CD4-positive, CD25-positive, alpha-beta regulatory T cell (primary cell): ENCODE results near the gene BCAT1. TPM values are rescaled to one million over a fixed set of nuclear protein-coding genes. Genes with fewer than 3 reads are reported as not detected.

Experiments used
- ATAC-seq, 2 donors: fragments of 150-1000 bp; cut with Tn5 transposase; one replicate each; pipeline ENCODE4 v1.10.0; 2021; ENCODE audit warnings: low read depth in 2 of 2, moderate number of reproducible peaks in 2 of 2, moderate library complexity in 1 of 2
- DNase-seq, 3 donors: peaks; one replicate each; pipeline versions ENCODE4 v3.0.0 to v3.0.0-alpha.2; 2012 to 2022; ENCODE audit warnings: mixed read lengths in 1 of 3
- H3K27ac ChIP-seq: one replicate; pipeline ENCODE4 v1.7.0; 2013; ENCODE audit warnings: mild to moderate bottlenecking, low read length; ENCODE audit not compliant: insufficient read depth, poor library complexity, severe bottlenecking
- H3K27me3 ChIP-seq: one replicate; pipeline ENCODE4 v1.7.0; 2013; ENCODE audit warnings: low read length; ENCODE audit not compliant: control insufficient read depth, insufficient read depth
- H3K36me3 ChIP-seq: one replicate; pipeline ENCODE4 v1.7.0; 2013; ENCODE audit warnings: mild to moderate bottlenecking, low read length, moderate library complexity; ENCODE audit not compliant: control insufficient read depth, insufficient read depth
- H3K4me1 ChIP-seq: 2 replicates; pipeline ENCODE4 v1.7.0; 2013; ENCODE audit warnings: mild to moderate bottlenecking, low read length; ENCODE audit not compliant: insufficient read depth, control insufficient read depth, poor library complexity, severe bottlenecking
- H3K4me3 ChIP-seq: one replicate; pipeline ENCODE4 v1.7.0; 2013; ENCODE audit warnings: low read depth, mild to moderate bottlenecking, low read length, moderate library complexity
- H3K9me3 ChIP-seq, 2 experiments: 1 replicate in 1 of 2; 2 replicates in 1 of 2; pipeline ENCODE4 v1.7.0; 2013; ENCODE audit warnings: low read length in 2 of 2, mild to moderate bottlenecking in 1 of 2, moderate library complexity in 1 of 2; ENCODE audit not compliant: control insufficient read depth in 2 of 2
- H3K27ac Mint-ChIP-seq, 3 donors: one replicate each; pipeline ENCODE4 v1.8.0; 2020 to 2022; ENCODE audit warnings: mild to moderate bottlenecking in 3 of 3, mixed read lengths in 3 of 3, moderate library complexity in 2 of 3
- H3K27me3 Mint-ChIP-seq: one replicate; pipeline ENCODE4 v1.8.0; 2022; ENCODE audit warnings: mild to moderate bottlenecking, mixed read lengths
- H3K36me3 Mint-ChIP-seq: one replicate; pipeline ENCODE4 v1.8.0; 2020; ENCODE audit warnings: mixed read lengths
- H3K4me1 Mint-ChIP-seq, 4 donors: one replicate each; pipeline ENCODE4 v1.8.0; 2020 to 2022; ENCODE audit warnings: mixed read lengths in 4 of 4, mild to moderate bottlenecking in 1 of 4
- H3K4me3 Mint-ChIP-seq, 4 donors: one replicate each; pipeline ENCODE4 v1.8.0; 2020 to 2022; ENCODE audit warnings: mild to moderate bottlenecking in 4 of 4, mixed read lengths in 4 of 4, moderate library complexity in 3 of 4
- H3K9me3 Mint-ChIP-seq, 7 donors: one replicate each; pipeline ENCODE4 v1.8.0; 2020 to 2022; ENCODE audit warnings: mixed read lengths in 7 of 7, mild to moderate bottlenecking in 3 of 7, moderate library complexity in 2 of 7
- polyA plus RNA-seq, 4 donors: library from polyadenylated mRNA; unstranded; fragments of 300-500 nt; fragmentation: Illumina TruSeq; gene quantifications; one replicate each; pipeline ENCODE4 v1.2.3, GENCODE V29; 2021
- total RNA-seq: library from RNA; stranded (reverse); gene quantifications from one replicate; pipeline ENCODE4 v1.2.3, GENCODE V29; 2022

BCAT1 gene, protein sequence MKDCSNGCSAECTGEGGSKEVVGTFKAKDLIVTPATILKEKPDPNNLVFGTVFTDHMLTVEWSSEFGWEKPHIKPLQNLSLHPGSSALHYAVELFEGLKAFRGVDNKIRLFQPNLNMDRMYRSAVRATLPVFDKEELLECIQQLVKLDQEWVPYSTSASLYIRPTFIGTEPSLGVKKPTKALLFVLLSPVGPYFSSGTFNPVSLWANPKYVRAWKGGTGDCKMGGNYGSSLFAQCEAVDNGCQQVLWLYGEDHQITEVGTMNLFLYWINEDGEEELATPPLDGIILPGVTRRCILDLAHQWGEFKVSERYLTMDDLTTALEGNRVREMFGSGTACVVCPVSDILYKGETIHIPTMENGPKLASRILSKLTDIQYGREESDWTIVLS
- total RNA-seq = 3.0 TPM
- 1 to 10 TPM in 1 of 4 donors, under 1 TPM in 3; 0.07 to 1.5 (median 0.42) TPM for polyA plus RNA-seq

DNA sequence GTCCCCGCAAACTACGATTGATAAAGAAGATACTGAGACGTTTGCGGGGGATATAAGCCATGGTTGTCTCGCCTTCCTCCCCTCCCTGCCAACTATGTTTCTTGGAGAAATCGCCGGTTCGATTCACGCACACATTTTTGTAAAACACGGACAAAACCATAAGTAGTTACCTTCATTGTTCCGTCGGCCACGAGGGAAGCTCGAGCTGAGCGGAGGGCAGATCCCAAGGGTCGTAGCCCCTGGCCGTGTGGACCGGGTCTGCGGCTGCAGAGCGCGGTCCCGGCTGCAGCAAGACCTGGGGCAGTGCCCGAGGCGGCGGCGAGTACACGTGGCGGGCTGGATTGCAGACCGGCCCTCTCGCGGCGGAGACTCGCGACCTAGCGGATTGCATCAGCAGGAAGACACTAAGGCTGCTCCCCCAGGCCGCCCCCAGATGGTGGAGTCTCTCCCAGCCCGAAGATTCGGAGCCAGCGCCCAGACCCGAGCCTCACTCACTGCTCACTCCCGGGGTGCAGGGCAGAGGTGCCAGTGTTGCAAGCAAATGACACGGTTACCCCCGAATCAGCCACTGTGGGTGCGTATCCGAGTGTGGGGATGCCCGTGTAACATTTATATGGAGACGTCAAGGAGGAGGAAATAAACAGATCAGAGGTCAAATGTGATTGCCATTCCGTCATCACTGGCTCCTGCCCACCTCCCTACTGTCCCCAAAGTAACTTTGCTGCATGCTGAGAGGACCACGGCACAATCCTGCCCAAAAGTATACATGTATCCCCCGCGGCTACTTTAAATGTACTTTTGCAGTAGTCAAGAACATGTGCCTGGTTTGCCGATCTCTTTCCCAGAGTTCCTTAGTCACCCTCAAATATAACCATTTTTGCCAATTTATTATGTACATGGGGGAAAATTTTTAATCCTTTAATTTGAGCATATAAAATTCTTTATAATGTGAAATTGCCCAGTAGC, at the start of gene BCAT1:
Gene BCAT1 (minus strand): TSS at position 345 of the 966 bp plus-strand sequence. CDS start 169 bp downstream, at position 176.
- Mint-ChIP-seq H3K9me3 (peaks cover 0 to 5% (median 0%) of the 10 kb centered on the region in 7 donors), H3K27ac (peak within 1 kb of the TSS in 1 of 3 donors; percentile 76), H3K36me3 (no peaks in the 10 kb centered on the region), H3K4me1 (peaks cover 0 to 24% (median 9%) of the 10 kb centered on the region in 4 donors), H3K27me3 (peaks cover 53% of the 10 kb centered on the region), H3K4me3 (peak within 1 kb of the TSS; percentile 51 to 88 (median 76))
- H3K9me3 ChIP-seq = no peaks in the 10 kb centered on the region
- H3K36me3 ChIP-seq = no peaks in the 10 kb centered on the region
- ATAC-seq (peak; percentile 33 to 61), DNase-seq (peak in 1 of 3 donors; percentile 26)
- H3K4me1 ChIP-seq = peaks cover 12% of the 10 kb centered on the region
- H3K4me3 ChIP-seq = peak within 1 kb of the TSS; percentile 72
- peaks cover 36% of the 10 kb centered on the region for H3K27me3 ChIP-seq
- no peak within 1 kb of the TSS for H3K27ac ChIP-seq

- peaks cover 8% of the 10 kb centered on the region for H3K4me1 ChIP-seq
These were observed 49.2 kb upstream of the BCAT1 start for GRCh38 chr12:24997970-24998582.

GRCh38 chr12:24997496-24997895, 48.6 kb upstream of the BCAT1 start:
- Histone ChIP-seq H3K27me3 (no peaks in the 10 kb centered on the region), H3K36me3 (no peaks in the 10 kb centered on the region), H3K4me3 (no peak overlapping the region), H3K4me1 (peaks cover 8% of the 10 kb centered on the region), H3K27ac (no peak overlapping the region), H3K9me3 (no peaks in the 10 kb centered on the region)
- H3K9me3 Mint-ChIP-seq = no peaks in the 10 kb centered on the region
- H3K4me1 Mint-ChIP-seq = peaks cover 5 to 17% (median 12%) of the 10 kb centered on the region in 4 donors
- H3K27ac Mint-ChIP-seq = peak overlapping the region; percentile 55 to 76 (median 57)
- H3K36me3 Mint-ChIP-seq = no peaks in the 10 kb centered on the region
- no peak for DNase-seq
- ATAC-seq = no peak
- H3K27me3 Mint-ChIP-seq = peaks cover 8% of the 10 kb centered on the region
- no peak overlapping the region for H3K4me3 Mint-ChIP-seq

More at GRCh38 chr12:24997970-24998582, 49.2 kb upstream of the BCAT1 start:
- H3K27me3 Mint-ChIP-seq = peaks cover 12% of the 10 kb centered on the region
- H3K9me3 Mint-ChIP-seq = no peaks in the 10 kb centered on the region
- peaks cover 5 to 17% (median 12%) of the 10 kb centered on the region in 4 donors for H3K4me1 Mint-ChIP-seq
- H3K27me3 ChIP-seq = no peaks in the 10 kb centered on the region
- H3K4me3 ChIP-seq = peak overlapping the region; percentile 2
- H3K4me3 Mint-ChIP-seq = peak overlapping the region in 1 of 4 donors; percentile 49
- H3K27ac ChIP-seq = no peak overlapping the region
- DNase-seq (peak in 2 of 3 donors; percentile 12 to 46), ATAC-seq (peak; percentile 54 to 78)
- H3K36me3 Mint-ChIP-seq = no peaks in the 10 kb centered on the region
- no peaks in the 10 kb centered on the region for H3K9me3 ChIP-seq
- peak overlapping the region; percentile 20 to 76 (median 62) for H3K27ac Mint-ChIP-seq
- no peaks in the 10 kb centered on the region for H3K36me3 ChIP-seq

- Histone ChIP-seq H3K9me3 (no peaks in the 10 kb centered on the region), H3K27ac (no peak overlapping the region), H3K36me3 (no peaks in the 10 kb centered on the region), H3K4me3 (no peak overlapping the region), H3K27me3 (no peaks in the 10 kb centered on the region), H3K4me1 (peaks cover 8% of the 10 kb centered on the region)
- DNase-seq (no peak), ATAC-seq (no peak)
- Mint-ChIP-seq H3K27ac (no peak overlapping the region), H3K4me3 (no peak overlapping the region), H3K36me3 (no peaks in the 10 kb centered on the region), H3K9me3 (no peaks in the 10 kb centered on the region), H3K4me1 (peaks cover 5 to 17% (median 12%) of the 10 kb centered on the region in 4 donors), H3K27me3 (peaks cover 2% of the 10 kb centered on the region)
These were observed 47.9 kb upstream of the BCAT1 start for GRCh38 chr12:24996820-24997219.

DNA sequence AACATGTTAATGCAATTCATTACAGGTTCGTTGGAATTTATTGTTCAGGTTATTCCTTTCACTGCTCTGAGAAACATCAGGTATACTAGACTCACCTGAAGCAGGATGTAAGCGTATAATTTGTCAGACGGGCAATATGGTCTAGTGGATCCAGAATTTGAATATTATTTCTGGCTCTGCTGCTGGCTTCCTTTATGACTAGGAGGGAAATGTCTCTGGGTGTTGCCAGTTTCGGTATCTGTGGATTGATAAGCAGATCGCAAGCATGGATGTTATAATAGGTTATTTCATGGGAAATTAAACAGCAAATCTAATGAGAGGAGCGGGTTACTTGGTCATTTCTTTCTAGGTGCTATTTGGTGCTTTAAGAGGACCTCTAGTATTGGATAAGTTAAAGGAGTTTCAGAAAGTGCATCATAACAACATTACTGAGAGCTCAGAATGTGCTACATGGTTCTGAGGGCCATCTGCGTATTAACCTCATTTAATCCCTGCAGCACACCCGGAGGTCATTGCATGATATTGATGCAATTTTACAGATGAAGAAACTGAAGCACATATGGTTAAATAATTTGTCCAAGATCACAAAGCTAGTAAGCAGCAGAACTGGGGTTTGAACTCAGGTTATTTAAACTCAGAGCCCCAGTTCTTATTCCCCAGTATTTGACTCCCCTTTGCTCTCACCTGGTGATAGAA, 47.3 kb upstream of the BCAT1 start:
- peaks cover 8% of the 10 kb centered on the region for H3K4me1 ChIP-seq
- H3K4me3 ChIP-seq = no peak overlapping the region
- Mint-ChIP-seq H3K4me1 (peaks cover 10 to 17% (median 12%) of the 10 kb centered on the region in 4 donors), H3K27ac (no peak overlapping the region), H3K9me3 (no peaks in the 10 kb centered on the region), H3K27me3 (no peaks in the 10 kb centered on the region), H3K4me3 (no peak overlapping the region), H3K36me3 (no peaks in the 10 kb centered on the region)
- no peaks in the 10 kb centered on the region for H3K9me3 ChIP-seq
- H3K27ac ChIP-seq = no peak overlapping the region
- no peaks in the 10 kb centered on the region for H3K36me3 ChIP-seq
- DNase-seq = no peak
- ATAC-seq = no peak
- H3K27me3 ChIP-seq = no peaks in the 10 kb centered on the region

DNA sequence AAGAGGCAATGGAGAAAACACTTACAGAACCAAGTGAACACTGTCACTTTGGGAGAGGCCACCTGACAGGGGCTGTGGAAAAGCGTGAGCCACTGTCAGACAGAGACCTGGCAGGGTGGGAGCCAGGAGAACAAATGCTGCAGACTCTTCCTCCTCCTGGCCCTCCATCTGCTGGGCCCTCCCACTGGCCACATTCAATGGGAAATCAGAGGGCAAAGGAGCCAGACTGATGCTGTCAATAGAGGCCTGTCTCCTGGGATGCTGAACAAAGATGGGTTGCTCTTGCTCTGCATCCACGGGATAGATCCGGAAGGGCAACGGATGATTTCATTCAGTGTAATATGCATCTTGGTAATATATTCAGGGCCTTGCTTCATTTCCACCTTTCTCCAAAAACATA, 44.9 kb upstream of the BCAT1 start:
- Mint-ChIP-seq H3K9me3 (peaks cover 0 to 4% (median 0%) of the 10 kb centered on the region in 7 donors), H3K4me3 (no peak overlapping the region), H3K27ac (no peak overlapping the region), H3K36me3 (no peaks in the 10 kb centered on the region), H3K27me3 (peaks cover 7% of the 10 kb centered on the region), H3K4me1 (peaks cover 10 to 16% (median 12%) of the 10 kb centered on the region in 4 donors)
- Histone ChIP-seq H3K4me3 (no peak overlapping the region), H3K27me3 (no peaks in the 10 kb centered on the region), H3K4me1 (peaks cover 8% of the 10 kb centered on the region), H3K36me3 (no peaks in the 10 kb centered on the region), H3K27ac (no peak overlapping the region), H3K9me3 (no peaks in the 10 kb centered on the region)
- no peak for ATAC-seq
- no peak for DNase-seq
